HFFc6 (cell line): ENCODE data around the gene EIF4E1B. TPM values are rescaled to one million over a fixed set of nuclear protein-coding genes. Genes with fewer than 3 reads are reported as not detected.

Experiments
- DNase-seq: peaks from one replicate; pipeline ENCODE4 v3.0.0-alpha.2; 2018
- H3K27ac Mint-ChIP-seq: 2 replicates; pipeline ENCODE4 v1.8.0; 2020; ENCODE audit warnings: mild to moderate bottlenecking, mixed read lengths
- H3K27me3 Mint-ChIP-seq: 2 replicates; pipeline ENCODE4 v1.8.0; 2021; ENCODE audit warnings: mild to moderate bottlenecking, moderate library complexity, mixed read lengths; ENCODE audit not compliant: insufficient read depth
- H3K36me3 Mint-ChIP-seq: 2 replicates; pipeline ENCODE4 v1.8.0; 2021; ENCODE audit warnings: low read depth, mixed read lengths
- H3K4me1 Mint-ChIP-seq: 2 replicates; pipeline ENCODE4 v1.8.0; 2020; ENCODE audit warnings: low read depth, mixed read lengths
- H3K4me3 Mint-ChIP-seq: 2 replicates; pipeline ENCODE4 v1.8.0; 2020; ENCODE audit warnings: mild to moderate bottlenecking, moderate library complexity, mixed read lengths
- H3K9me3 Mint-ChIP-seq: 2 replicates; pipeline ENCODE4 v1.8.0; 2020; ENCODE audit warnings: mild to moderate bottlenecking, mixed read lengths
- CTCF ChIP-seq: fragments of 200-600 bp; sonication (generic); IDR thresholded peaks from 2 replicates; pipeline ENCODE4 v1.5.0; 2021; ENCODE audit warnings: antibody characterized with exemption, mild to moderate bottlenecking
- total RNA-seq, 6 experiments: library from RNA; stranded (reverse); fragmentation: NEBNext Ultra II Directional; extraction: Animal tissue kit (Norgen Biotek cat#: 25700); gene quantifications; 2 replicates in 1 of 6; 3 replicates in 5 of 6; pipeline ENCODE4 v1.2.3, GENCODE V29; 2021

The EIF4E1B gene
- total RNA-seq, 6 experiments from 2014 or later, result not detected

GRCh38 chr5:176682016-176682531 is 51.6 kb downstream of the EIF4E1B start:
- Mint-ChIP-seq H3K36me3 (no peaks in the 10 kb centered on the region), H3K4me3 (no peak overlapping the region), H3K9me3 (peaks cover 4% of the 10 kb centered on the region; the same call in 1 of the 2 replicates), H3K27me3 (peaks cover 32% of the 10 kb centered on the region), H3K27ac (no peak overlapping the region), H3K4me1 (peaks cover under 1% of the 10 kb centered on the region)
- DNase-seq, result no peak
- no peak for TF ChIP-seq CTCF

GRCh38 chr5:176685010-176685409 is 54.5 kb downstream of the EIF4E1B start:
- H3K36me3 Mint-ChIP-seq, result no peaks in the 10 kb centered on the region
- no peak overlapping the region for H3K4me3 Mint-ChIP-seq
- H3K27ac Mint-ChIP-seq, result no peak overlapping the region
- H3K27me3 Mint-ChIP-seq, result peaks cover 47% of the 10 kb centered on the region
- no peaks in the 10 kb centered on the region for H3K4me1 Mint-ChIP-seq
- H3K9me3 Mint-ChIP-seq, result peaks cover 4% of the 10 kb centered on the region; the same call in 1 of the 2 replicates
- no peak for TF ChIP-seq CTCF
- no peak for DNase-seq

- peaks cover 45% of the 10 kb centered on the region for H3K27me3 Mint-ChIP-seq
- peaks cover 4% of the 10 kb centered on the region; the same call in 1 of the 2 replicates for H3K9me3 Mint-ChIP-seq
- no peak for DNase-seq
- H3K27ac Mint-ChIP-seq, result no peak overlapping the region
- no peaks in the 10 kb centered on the region for H3K4me1 Mint-ChIP-seq
- TF ChIP-seq CTCF, result no peak
- H3K4me3 Mint-ChIP-seq, result no peak overlapping the region
- no peaks in the 10 kb centered on the region for H3K36me3 Mint-ChIP-seq
These were observed 56.8 kb downstream of the EIF4E1B start for GRCh38 chr5:176687247-176687646.

- Mint-ChIP-seq H3K27ac (no peak overlapping the region), H3K36me3 (no peaks in the 10 kb centered on the region), H3K27me3 (peaks cover 44% of the 10 kb centered on the region), H3K9me3 (peaks cover 4% of the 10 kb centered on the region; the same call in 1 of the 2 replicates), H3K4me1 (no peaks in the 10 kb centered on the region), H3K4me3 (no peak overlapping the region)
- no peak for DNase-seq
- no peak for TF ChIP-seq CTCF
These were observed 57.4 kb downstream of the EIF4E1B start for GRCh38 chr5:176687881-176688280.

GRCh38 chr5:176690911-176691310 is 60.4 kb downstream of the EIF4E1B start:
- no peak for TF ChIP-seq CTCF
- Mint-ChIP-seq H3K4me3 (no peak overlapping the region), H3K9me3 (no peaks in the 10 kb centered on the region; the same call in 1 of the 2 replicates), H3K36me3 (no peaks in the 10 kb centered on the region), H3K27me3 (peaks cover 62% of the 10 kb centered on the region), H3K27ac (no peak overlapping the region), H3K4me1 (no peaks in the 10 kb centered on the region)
- no peak for DNase-seq

GRCh38 chr5:176691524-176691923 is 61.0 kb downstream of the EIF4E1B start:
- H3K27me3 Mint-ChIP-seq, result peaks cover 65% of the 10 kb centered on the region
- no peak overlapping the region for H3K27ac Mint-ChIP-seq
- H3K36me3 Mint-ChIP-seq, result no peaks in the 10 kb centered on the region
- H3K4me3 Mint-ChIP-seq, result no peak overlapping the region
- no peak for TF ChIP-seq CTCF
- no peaks in the 10 kb centered on the region for H3K4me1 Mint-ChIP-seq
- DNase-seq, result no peak
- H3K9me3 Mint-ChIP-seq, result no peaks in the 10 kb centered on the region; the same call in 1 of the 2 replicates
